HG02884 (cell line): ENCODE data around the gene CACNA1A.
"Not testable (repeated sequence)": the region's sequence is repeated elsewhere in the genome, so short reads cannot be mapped to it uniquely, and the experiment has no call there.

Source experiments
- ATAC-seq: cut with Tn5 transposase; IDR thresholded peaks from one replicate; pipeline ENCODE4 v1.9.1; 2021; ENCODE audit warnings: mild to moderate bottlenecking, moderate library complexity; ENCODE audit not compliant: unreplicated experiment

CACNA1A gene

DNA sequence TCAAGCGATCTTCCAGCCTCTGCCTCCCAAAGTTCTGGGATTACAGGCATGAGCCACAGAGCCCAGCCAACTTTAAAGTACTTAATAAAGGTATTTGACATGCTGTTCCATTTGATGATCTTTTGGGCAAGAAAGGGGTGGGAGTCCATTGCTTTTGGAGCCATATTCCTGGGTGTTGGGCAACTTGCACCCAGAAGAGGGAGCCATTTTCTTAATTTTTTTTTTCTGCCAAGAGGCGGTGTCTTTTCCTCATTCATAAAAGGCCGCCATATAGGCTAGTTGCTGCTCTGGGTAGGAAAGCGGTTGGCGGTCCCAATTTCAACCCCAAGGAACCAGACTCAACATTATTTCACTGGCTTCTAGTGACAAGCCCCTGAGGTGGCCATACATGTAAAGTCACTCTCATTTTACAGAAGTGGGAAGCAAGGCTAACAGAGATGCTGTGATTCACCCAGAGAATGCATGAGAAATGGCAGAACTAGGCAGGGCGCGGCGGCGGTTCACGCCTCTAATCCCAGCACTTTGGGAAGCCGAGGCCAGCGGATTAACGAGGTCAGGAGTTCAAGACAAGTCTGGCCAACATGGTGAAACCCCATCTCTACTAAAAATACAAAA lies 139.6 kb downstream of the CACNA1A start:
- no peak for ATAC-seq

DNA sequence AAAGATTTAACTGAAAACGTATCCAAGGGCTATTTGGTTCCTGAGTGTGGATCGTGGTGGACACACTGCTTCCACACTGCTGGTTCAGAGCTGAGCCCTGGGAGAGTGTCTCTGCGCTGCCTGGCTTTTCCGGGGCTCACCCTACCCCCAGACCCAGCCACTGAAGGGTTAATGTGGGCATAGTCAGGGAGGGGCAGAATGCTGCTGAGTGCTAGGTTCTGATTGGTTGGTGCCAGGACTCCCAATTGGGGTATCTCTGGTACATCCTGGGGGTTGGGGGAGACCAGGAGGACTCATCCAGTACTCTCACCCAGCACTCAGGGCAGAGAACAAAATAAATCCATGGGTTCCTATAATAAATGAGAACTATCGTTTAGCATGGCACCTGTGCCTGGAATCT lies 142.3 kb downstream of the CACNA1A start:
- ATAC-seq = no peak

DNA sequence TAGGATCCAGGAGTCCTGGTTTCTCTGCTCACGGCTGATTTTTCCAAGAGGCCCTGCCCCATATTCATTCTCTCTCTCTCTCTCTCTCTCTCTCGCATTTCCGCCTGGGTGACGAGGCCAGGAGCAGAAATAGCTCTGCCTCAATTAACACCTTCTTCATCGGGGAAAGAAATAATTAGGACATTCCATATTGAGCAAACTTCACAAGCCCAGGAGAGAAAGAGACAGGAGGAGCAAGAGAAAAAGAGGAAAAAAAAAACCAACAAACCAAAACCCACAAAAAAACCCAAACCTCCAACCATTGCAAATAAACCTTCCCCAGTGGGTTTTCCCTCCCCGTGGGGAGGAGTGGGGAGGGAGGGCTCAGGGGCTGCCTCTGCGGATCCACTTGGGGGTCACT lies 143.0 kb downstream of the CACNA1A start:
- ATAC-seq = no peak

DNA sequence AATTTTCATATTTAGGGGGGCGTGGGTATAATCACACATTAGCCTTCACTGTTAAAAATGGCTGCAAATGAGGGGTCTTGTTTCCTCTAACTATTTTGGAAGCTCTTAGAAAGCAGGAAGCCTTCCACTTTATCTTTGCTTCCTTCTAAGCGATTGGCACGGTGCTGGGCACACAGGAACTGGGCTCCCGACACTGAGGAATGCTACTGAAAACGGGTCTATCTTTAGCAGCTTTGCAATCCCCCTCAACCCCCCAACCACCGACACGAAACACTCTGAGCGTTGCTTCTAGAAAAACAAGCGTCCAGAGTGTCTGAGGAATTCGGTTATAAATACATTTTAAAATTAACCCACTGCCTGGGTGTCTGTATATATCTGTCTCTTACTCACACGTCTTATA lies 143.6 kb downstream of the CACNA1A start:
- no peak for ATAC-seq

DNA sequence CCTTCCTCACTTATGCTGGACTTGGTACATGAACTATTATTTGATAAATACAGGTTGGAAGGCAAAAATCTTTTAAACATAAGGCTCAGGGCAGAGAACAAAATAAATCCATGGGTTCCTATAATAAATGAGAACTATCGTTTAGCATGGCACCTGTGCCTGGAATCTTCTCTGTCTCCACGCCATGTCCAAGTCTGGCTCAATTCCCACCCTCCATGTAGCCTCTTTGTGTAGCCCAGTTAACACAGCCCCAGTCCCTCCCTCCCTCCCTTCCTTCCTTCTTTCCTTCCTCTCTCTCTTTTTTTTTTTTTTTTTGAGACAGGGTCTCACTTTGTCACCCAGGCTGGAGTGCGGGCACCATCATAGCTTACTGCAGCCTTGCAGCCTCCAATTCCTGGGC lies 144.6 kb downstream of the CACNA1A start:
- not testable (repeated sequence) for ATAC-seq

DNA sequence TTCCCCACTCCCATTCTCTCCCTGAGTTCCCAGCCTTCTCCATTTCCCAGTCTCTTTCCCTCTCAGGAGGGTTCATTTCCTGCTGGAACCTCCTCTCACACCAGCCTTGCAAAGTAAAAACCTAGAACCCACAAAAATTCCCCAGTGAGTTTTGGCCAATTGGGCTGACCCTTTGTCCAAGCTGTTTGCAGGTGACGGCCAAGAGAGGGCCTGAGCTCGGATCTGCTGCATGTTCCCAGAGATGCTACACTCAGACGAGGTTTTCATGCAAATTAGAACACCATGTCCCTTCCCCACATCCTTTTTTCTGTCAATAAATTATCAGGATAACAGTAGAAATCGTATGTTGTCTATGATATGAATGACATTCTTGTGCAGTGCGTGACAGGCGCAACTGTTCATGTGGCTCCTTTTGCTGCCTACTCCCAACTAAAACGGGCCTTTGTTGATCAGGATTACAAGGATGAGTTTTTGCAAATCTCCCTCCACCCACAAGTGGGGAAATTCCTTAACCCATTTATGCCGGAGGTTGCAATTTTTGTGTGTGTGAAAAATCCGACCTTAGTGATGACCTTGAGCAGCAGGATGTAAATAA lies 149.5 kb downstream of the CACNA1A start:
- no peak for ATAC-seq

DNA sequence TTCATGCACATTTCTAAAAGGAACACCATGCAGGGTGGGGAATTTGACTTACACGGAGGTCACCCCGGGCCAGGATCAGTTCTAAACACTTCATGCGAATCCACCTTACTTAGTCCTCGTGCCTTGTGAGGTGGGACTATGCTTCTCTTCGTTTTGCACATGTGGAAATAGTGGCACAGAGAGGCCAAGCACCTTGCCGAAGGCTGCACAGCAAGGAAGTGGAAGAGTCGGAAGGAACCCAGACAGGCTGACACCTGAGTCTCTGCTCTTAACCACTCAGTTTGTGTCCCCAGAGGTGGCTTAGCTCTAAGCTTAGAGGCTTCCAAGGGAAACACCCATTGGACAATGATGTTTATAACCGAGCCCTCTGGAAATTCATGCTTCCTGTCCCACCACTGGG lies 150.1 kb downstream of the CACNA1A start:
- no peak for ATAC-seq

DNA sequence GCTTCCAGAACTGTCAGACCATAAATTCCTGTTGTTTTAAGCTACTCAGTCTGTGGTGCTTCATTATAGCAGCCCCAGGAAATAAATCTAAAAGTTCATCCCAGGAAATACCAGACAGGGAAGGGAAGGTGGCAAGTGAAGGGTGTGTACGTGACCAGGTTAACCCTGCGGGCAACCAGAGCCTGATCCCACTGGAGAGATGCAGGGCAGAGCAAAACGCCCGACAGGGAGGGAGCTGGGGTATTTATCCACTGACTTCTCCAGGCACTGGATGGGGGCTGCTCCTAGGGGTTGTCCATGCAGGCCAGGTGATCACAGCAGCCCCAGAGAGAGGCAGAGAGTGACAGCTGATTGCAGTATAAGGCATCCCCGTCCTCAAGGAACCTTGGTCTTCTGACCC lies 150.9 kb downstream of the CACNA1A start:
- no peak for ATAC-seq

DNA sequence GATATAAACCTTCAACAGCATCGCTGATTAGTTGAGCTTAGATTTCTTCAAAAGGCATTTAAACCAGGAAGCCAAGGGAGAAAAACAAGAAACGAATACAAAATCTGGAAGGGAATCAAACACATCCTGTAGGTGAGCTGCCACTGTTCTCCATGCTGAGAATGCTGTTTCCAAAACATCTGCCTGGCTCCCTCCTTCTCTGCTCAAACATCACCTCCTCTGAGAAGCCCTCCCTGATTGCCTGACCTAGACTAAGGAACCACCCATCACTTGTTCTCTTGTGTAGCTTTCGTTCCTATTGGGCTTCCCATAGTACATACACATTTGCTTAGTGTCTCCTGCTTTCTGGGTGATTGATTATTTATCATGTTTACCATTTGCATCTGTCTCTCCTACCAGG lies 152.7 kb downstream of the CACNA1A start:
- no peak for ATAC-seq

DNA sequence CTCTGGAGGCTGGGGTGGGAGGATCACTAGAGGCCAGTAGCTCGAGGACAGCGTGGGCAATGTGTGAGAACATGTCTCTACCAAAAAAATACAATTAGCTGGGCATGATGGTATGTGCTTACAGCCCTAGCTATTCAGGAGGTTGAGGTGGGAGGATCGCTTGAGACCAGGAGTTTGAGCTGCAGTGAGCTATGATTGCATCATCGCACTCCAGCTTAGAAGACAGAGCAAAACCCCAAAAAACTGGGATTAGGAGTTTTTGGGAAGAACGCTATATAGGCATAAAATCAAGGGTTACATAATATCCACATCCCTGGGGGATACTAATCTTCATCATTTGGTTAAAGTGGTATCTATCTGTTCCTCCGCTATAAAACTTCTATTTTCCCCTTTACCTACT lies 155.5 kb downstream of the CACNA1A start:
- no peak for ATAC-seq

DNA sequence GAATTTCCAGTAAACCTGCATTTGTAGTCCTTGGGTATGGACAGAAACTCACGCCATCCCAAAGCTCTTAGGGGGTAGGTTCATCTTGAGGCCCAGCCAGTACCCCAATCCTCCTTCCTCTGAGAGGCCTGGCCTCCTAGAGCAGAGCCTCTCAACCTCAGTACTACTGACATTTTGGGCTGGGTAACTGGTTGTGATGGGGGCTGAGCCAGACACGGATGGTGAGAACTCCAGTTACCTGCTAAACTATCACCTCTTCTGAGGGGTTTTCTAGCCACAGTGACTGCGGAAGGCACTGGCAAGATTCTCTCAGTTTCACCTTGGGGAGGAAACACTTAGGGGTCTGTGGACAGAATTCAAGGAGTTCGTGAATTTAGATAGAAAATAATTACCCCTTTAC lies 156.2 kb downstream of the CACNA1A start:
- no peak for ATAC-seq

DNA sequence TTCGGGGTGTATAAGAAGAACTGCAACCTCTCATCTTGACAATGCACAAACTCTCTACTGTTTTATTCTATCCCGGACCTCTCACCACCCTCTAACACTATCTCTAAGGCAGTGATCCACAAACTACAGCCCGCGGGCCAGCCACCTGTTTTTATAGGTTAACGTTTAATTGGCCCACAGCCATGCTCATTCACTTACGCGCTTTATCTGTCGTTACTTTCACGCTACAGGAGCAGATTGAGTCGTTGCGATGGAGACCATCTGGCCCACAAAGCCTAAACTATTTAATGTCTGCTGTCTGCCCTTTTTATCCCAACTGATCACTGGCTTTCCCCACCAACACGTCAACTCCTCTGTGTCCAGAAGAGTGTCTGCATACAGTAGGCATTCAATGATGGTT lies 158.9 kb downstream of the CACNA1A start:
- no peak for ATAC-seq

DNA sequence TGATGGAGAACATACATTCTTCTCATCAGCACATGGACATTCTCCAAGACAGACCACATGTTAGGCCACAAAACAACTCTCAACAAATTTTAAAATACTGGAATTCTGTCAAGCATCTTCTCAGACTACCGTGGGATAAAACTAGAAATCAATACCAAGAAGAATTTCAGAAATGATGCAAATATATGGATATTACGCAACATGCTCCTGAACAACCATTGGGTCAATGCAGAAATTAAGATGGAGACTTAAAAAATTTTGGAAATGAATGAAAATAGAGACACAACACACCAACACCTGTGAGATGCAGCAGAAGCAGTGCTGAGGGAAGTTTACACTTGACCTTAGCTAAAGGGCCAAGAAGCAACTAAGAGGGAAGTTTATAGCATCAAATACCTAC lies 162.8 kb downstream of the CACNA1A start:
- ATAC-seq = no peak

DNA sequence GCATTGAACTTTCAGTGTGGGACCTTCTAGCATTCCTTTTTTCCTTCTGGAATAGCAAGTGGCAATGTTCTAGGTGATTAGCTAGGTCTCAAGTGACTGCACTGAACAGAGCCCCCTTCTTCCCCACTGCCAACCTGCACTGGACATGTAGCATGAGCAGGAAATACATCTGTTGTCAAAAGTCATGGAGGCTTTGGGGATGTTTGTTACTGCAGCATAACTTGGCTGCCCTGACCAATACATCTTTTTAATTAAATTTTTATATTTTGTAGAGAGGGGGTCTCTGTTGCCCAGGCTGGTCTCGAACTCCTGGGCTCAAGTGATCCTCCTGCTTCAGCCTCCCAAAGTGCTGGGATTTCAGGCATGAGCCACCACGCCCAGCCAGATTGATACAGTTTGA lies 163.6 kb downstream of the CACNA1A start:
- no peak for ATAC-seq

DNA sequence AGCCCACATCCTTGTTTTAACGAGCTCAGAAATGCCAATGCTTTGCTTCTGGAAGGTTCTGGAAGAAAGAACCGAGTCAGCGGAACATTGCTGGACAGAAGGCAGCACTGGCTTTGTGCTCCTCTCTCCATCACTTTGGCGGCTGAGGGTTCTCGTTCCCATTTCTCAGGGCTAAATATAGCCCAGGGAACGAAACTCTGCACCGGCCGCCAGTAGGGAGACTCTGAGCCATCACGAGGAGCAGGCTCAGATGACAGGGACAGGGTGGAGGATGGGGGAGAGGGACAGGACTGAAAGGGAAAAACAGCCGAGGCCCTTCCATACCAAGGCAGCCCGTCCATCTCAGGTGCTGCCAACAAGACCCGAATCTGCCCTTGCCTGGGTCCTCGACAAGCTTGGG lies 166.4 kb downstream of the CACNA1A start:
- no peak for ATAC-seq

DNA sequence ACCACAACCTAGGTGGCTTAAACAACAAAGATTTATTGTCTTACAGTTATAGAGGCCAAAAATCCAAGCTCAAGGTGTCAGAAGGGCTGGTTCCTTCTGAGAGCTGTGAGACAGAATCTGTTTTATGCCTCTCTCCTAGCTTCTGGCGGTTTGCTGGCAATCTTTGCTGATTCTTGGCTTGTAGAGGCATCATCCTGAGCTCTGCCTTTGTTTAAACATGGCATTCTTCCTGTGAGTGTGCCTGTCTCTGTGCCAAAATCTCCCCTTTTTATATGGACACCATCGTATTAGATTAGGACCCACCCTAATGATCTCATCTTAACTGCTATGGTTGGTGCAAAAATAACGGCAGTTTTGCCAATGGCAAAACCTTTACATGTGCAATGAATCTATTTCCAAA lies 169.1 kb downstream of the CACNA1A start:
- ATAC-seq = no peak

DNA sequence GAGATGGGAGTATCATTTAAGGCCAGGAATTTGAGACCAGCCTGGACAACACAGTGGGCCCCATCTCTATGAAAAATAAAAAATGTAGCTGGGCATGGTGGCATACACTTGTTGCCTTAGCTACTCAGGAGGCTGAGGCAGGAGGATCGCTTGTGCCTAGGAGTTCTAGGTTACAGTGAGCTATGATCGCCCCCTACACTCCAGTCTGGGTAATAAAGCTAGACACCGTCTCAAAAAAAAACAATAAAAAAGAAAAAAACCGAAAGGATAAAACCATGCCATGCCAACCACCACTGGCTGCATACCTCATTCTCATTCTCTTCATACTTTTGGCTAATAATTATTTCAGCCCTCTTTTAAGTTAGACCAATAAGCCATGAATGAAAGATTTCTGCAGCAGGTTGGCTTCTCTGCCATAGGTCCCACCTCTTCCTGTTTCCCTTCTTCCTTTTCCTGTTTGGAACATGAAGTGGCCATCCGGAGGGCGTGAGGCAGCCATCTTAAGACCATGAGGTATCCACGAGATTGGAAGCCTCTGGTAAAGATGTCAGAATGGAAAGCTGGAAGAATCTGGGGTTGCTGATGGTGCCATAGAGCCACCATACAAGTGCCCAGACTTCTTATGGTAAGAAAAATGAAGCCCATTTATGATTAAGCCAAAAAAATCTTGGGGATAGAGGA lies 171.3 kb downstream of the CACNA1A start:
- ATAC-seq = no peak

DNA sequence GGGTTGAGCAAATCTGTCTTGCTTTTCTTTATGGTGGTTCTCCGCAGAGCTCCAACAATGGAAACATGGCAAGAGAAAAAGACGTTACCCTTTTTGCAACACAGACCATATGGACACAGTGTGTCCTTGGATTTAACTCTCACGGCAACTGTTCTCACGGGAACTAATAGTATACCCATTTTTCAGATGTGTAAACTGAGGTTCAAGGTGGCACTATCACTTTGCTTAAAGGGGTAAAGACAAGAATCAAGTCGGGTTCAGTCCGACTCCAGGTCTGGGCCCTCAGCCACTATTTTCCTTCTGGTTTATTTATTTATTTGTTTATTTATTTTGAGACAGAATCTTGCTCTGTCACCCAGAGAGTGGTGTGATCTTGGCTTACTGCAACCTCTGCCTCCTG lies 176.0 kb downstream of the CACNA1A start:
- no peak for ATAC-seq

DNA sequence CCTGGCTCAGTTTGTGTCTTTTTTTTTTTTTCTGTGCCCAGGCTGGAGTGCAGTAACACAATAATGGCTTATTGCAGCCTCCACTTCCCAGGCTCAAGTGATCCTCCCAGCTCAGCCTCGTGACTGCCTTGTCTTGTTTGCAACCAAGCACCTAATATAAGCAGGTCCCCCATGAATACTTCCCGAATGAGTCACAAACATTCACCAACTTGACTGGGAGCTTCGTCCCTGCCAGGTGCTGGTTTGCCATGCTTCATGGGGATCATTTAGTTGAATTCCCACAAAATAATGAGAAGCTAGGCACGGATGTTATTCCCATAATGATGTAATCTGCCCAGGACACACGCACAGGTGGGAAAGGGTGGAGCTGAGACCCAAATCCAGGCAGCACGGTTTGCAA lies 176.5 kb downstream of the CACNA1A start:
- no peak for ATAC-seq

DNA sequence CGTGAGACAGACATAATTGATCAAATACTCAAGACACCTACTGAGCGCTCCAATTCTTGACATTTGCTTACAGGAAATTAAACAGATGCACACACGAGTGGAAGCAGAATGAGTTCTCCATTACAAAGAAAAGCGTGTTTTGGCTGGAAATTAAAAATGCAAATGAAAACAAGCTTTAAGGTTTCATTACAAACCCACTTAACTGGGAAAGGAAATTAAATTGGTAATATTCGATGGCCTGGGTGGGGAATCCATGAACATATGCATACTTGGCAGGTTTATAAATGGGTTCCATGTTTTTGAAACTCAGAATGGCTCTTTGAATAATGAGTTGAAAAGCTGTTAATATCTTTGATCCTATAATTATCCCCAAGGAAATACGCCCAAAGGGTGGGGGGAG lies 178.0 kb downstream of the CACNA1A start:
- no peak for ATAC-seq

DNA sequence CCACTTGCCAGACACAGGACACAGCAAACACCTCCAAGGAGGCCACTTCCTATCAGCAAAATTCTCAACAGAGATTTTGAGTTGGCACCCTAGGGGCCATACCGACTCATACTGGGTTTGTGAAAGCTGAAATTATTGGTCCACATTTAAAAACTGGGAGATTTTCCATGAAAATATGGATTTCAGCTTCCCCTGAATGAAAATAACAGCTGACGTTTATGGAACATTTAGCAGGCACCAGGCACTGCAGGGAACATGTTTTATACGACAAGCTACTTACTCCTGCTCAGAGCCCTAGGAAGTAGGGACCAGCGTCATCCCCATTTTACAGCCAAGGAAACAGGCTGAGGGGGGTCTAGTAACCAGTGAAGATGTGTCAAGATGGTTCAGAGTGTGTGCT lies 186.8 kb downstream of the CACNA1A start:
- no peak for ATAC-seq

DNA sequence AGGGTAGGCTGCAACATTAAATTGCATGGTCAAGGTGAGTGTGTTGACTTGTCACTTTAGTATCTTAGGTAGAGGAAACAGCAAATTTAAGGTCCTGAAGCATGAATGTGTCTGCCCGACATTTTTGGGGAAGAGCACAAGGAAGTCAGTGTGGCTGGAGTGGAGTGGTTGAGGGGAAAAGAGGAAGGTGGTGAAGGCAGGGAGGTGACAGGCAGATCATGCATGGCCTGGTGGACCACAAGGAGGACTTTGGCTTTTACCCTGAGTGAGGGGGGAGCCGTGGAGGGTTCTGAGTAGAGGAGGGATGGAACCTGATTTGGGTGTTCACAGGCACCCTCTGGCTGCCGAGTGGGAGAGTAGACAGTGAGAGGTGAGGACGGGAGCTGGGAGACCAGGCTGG lies 188.1 kb downstream of the CACNA1A start:
- ATAC-seq = no peak

DNA sequence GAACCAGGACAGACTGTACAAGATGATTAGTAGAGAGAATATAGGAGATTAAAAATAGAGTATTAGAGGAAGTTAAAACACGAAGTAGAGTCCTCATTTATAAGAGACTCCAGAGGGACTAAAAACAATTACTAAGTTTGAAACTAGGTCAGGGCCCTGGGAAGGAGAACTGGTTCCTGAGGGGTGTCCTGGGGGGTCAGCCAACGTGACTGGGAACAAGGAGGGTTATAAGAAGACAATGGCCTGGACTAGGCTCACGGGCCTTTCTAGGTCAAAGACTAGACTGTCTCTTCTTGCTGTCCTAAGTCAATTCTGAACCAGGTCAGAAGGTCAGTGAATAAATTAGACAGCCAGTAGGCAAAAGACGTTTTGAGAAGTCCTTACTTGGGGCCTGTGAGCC lies 190.8 kb downstream of the CACNA1A start:
- no peak for ATAC-seq
